HG02678 (cell line): ENCODE measurements around the gene ETDC.

Experiments
- ATAC-seq: cut with Tn5 transposase; IDR thresholded peaks from one replicate; pipeline ENCODE4 v1.9.1; 2021; ENCODE audit warnings: mild to moderate bottlenecking, moderate library complexity; ENCODE audit not compliant: unreplicated experiment

The ETDC gene

DNA sequence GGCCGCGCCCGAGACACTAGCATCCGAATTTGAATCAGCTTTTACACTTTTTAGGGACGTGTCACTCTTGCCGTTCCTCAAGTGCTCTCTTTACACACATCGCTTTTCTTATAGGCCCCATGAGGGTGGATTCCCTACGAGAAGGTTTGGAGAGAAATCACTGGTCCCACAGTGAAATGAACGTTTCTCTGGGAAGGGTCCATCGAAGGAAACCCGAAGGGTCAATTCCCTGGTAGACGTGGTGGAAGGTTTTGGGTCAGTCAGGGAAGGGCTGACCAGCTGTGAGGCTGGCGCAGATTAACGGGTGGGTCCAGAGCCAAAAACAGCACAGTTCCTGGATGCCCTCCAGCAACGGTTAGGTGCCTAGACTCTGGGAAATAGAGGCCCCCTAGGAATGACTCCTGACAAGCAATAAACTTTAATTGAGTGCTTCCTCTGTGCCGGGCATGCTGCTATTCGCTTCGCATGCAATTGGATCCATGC lies 35.9 kb downstream of the ETDC start:
- ATAC-seq = no peak

DNA sequence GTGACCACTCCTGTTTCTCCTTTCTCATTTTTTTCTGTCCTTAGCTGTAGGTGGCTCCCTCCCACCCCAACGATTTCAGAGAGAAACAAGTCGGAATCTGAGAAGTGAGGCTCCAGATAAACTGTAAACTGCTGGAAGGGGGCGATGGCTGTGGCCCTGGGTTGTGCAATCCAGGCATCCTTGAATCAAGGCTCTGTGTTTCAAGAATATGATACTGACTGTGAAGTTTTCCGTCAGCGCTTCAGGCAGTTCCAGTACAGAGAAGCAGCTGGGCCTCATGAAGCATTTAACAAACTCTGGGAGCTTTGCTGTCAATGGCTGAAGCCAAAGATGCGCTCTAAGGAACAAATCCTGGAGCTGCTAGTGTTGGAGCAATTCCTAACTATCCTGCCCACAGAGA lies 37.7 kb downstream of the ETDC start:
- no peak for ATAC-seq

- no peak for ATAC-seq
These were observed 38.2 kb downstream of the ETDC start for GRCh38 chrX:135347381-135348016.

DNA sequence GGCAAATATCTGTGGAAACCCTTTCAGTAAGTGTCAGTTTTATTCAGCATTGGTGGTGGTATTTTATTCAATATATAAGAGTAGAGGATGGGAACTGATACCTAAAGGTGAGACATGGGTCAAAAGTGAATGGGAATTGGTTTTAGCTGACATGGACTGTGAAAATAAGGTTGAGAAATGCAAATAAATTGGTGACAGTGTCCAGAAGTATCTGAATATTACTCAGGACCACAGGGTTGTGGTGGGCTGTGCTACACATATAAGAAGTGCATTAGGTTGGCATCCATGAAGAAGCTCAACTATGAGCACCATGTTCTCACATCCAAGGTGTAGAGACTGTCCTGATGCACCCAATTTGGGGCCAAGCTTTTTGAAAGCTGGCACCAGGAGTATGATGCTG lies 45.0 kb downstream of the ETDC start:
- ATAC-seq = no peak
